ENCODE data around the gene CAMSAP1.

CAMSAP1 gene

GRCh38 chr9:135787776-135788575 is 119.4 kb downstream of the CAMSAP1 start:
- DNase-seq, result no peak

DNA sequence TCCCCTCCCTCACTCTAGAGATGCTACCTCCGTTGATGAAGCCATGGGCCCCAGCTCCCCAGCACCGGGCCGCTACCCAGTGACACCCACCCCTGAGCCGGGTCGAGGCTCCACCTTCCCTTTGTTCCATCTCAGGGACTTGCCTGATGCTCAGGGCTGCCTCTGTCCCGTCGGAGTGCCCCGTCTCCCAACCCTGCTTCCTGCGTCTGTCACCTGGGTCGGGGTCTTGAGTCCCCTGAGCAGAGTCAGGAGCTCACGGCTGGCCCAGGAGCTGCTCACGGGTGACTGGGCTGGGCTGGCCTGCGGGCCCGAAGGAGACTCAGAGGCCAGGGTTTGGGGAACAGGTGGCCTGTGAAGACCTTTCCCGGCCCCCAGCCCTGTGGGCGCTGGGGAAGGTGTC is 120.0 kb downstream of the CAMSAP1 start:
- DNase-seq, result no peak

- DNase-seq, result no peak
These were observed 121.1 kb downstream of the CAMSAP1 start for GRCh38 chr9:135786146-135786690.

DNA sequence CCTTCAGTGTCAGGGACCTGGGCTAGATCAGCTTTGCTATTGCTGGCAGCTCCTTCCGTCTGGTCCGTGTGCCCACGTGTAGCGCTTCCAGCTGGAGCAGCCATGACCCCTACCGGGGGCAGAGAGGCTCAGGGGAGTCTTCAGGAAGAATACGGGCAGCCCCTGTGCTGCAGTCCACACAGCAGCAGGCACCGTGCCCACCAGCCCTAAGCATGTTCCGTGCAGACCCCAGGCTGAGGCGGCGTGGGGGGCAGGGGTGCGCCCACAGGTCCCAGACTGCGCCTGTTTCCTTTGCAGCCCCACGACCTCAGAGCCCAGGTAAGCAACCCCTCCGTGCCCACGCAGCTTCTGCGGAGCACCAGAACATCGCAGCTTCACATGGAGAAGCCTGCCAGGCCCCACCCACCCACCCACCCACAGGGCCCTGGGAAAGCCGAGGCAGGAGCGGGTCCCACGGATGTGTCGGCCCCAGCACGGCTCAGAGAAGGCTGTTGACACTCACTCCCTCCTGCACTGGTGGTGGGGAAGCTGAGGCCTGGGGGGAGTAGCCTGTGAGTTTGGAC is 122.3 kb downstream of the CAMSAP1 start:
- DNase-seq, result no peak

DNA sequence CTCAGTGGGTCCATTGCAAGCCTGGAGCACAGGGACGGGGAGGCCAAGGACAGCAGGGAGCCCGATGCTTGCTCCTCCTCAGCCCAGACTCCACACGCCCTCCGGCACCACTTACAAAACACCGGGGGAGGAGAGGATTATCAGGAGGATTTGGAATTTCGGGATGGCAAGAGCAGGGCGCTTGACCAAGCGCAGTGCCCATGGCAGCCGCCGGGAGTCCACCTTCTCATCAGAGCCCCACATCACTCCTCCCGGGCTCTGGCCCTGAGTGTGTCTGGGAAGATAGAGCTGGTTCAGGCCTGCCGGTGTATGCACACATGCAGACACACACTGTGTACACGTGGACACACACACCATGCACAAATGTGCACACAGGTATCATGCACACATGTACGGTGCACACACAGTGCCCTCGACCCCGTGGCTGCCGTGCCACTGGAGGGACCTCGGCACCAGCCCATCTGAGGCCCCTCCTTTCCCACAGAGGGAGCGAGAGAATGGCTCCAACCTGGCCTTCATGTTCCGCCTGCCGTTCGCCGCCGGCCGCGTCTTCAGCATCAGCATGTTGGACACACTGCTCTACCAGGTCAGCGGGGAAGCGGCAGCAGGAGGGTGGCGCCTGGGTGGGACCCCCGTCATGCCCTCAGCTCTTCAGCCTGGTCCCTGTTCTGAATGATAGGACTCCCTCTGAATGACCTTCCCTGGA is 123.7 kb downstream of the CAMSAP1 start:
- no peak for DNase-seq

- DNase-seq, result no peak
These were observed 124.4 kb downstream of the CAMSAP1 start for GRCh38 chr9:135782946-135783345.

GRCh38 chr9:135780626-135781025 is 126.7 kb downstream of the CAMSAP1 start:
- no peak for DNase-seq

GRCh38 chr9:135780086-135780485 is 127.3 kb downstream of the CAMSAP1 start:
- DNase-seq, result no peak

GRCh38 chr9:135779571-135779970 is 127.8 kb downstream of the CAMSAP1 start:
- no peak for DNase-seq

GRCh38 chr9:135778421-135778820 is 128.9 kb downstream of the CAMSAP1 start:
- DNase-seq, result no peak

- DNase-seq, result no peak
These were observed 129.6 kb downstream of the CAMSAP1 start for GRCh38 chr9:135777623-135778177.

DNA sequence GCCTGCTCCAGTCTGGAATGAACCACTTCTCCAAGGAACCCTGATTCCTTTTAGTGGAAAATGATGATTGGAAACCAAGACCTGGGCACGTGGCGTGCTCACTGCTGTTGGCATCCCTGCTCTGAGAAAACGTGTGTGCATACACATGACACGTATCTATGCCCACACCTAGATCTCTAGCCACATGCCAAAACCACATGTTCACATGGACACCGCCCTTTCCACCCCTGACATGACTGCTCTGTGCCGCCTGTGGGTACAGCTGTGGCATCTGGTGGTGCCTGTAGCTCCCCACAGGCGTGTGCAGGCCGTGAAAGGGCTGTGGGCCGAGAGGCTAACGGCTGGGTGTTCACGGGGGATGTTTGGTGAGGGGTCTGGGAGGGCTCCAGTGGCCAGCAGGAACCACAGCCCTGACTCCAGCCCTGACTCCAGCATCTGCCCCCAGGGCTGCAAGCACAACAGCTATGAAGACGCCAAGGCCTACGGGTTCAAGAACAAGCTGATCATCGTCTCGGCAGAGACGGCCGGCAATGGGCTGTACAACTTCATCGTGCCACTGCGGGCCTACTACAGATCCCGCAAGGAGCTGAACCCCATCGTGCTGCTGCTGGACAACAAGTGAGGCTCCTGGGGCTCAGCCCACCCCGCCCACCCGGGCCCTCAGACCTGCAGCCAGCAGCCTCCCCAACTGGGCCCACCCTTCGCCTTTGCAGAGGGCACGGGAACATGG is 130.3 kb downstream of the CAMSAP1 start:
- DNase-seq, result no peak

GRCh38 chr9:135775911-135776310 is 131.4 kb downstream of the CAMSAP1 start:
- DNase-seq, result no peak

DNA sequence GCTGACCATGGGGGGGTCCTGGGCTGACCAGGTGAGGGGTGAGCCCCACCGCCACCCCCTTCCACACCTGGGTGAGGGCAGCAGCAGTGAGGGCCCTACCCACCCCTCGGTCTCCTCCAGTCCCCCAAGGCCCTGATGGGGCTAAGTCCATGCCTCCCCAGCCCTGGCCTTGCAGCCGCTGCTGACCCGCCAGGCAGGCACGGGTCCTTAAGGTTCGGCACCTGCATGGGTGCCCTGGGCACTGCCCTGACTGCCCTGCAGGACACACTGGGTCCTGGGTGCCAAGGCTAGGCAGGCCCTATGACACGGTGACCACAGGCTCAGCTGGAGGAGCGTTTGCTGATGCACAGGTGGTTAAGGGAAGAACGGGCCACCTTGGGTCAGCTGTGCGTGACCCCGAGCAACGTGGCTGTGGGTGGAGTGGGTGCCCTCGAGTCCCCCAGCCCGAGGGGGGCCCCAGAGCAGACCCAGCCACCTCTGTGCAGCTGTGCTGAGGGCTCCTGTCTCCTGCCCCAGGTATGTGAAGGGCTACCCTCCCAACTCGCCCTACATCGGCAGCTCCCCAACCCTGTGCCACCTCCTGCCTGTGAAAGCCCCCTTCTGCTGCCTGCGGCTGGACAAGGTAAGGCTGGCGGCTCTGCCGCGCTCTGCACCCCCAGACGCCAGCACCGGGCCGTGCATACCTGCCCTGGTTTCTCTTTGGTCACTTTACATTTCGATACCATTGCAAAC is 132.4 kb downstream of the CAMSAP1 start:
- DNase-seq, result no peak

- no peak for DNase-seq
These were observed 133.1 kb downstream of the CAMSAP1 start for GRCh38 chr9:135774239-135774747.

- no peak for DNase-seq
These were observed 133.7 kb downstream of the CAMSAP1 start for GRCh38 chr9:135773530-135774238.

- DNase-seq, result no peak
These were observed 134.4 kb downstream of the CAMSAP1 start for GRCh38 chr9:135772702-135773493.

- DNase-seq, result no peak
These were observed 135.2 kb downstream of the CAMSAP1 start for GRCh38 chr9:135772056-135772646.

GRCh38 chr9:135771401-135772051 is 135.8 kb downstream of the CAMSAP1 start:
- no peak for DNase-seq

Data from activated CD8-positive, alpha-beta memory T cell treated with anti-CD3 and anti-CD28 coated beads, Interleukin-2, amount 50 U/mL, for 4 hours (primary cell).